ENCODE results near the gene NT5DC1. TPM values are rescaled to one million over a fixed set of nuclear protein-coding genes. Genes with fewer than 3 reads are reported as not detected.

Gene NT5DC1
- total RNA-seq, 4 donors from 2014 or later: 2.6 to 37.8 (median 6.5) TPM

- Histone ChIP-seq H3K27ac (no peak overlapping the region), H3K27me3 (no peaks in the 10 kb centered on the region), H3K9me3 (no peaks in the 10 kb centered on the region), H3K36me3 (no peaks in the 10 kb centered on the region), H3K4me3 (no peak overlapping the region), H3K4me1 (no peaks in the 10 kb centered on the region)
- no peak for TF ChIP-seq POLR2A (IDR thresholded peaks at IDR 0.05)
- TF ChIP-seq CTCF (IDR thresholded peaks at IDR 0.05): no peak
- DNase-seq: no peak
- intact Hi-C loops (cut with DNase I; ENCODE audit: low total_unique reads): no loop called here
Measured at GRCh38 chr6:116208056-116208785, 107.6 kb downstream of the NT5DC1 start.

- Histone ChIP-seq H3K4me3 (no peak overlapping the region), H3K27ac (no peak overlapping the region), H3K9me3 (no peaks in the 10 kb centered on the region), H3K27me3 (no peaks in the 10 kb centered on the region), H3K4me1 (no peaks in the 10 kb centered on the region), H3K36me3 (no peaks in the 10 kb centered on the region)
- no peak for TF ChIP-seq CTCF (IDR thresholded peaks at IDR 0.05)
- intact Hi-C loops (cut with DNase I; ENCODE audit: low total_unique reads): no loop called here
- no peak for DNase-seq
Measured at GRCh38 chr6:116210316-116210715, 109.7 kb downstream of the NT5DC1 start.

- Histone ChIP-seq H3K4me1 (no peaks in the 10 kb centered on the region), H3K36me3 (no peaks in the 10 kb centered on the region), H3K9me3 (no peaks in the 10 kb centered on the region), H3K27me3 (no peaks in the 10 kb centered on the region), H3K4me3 (no peak overlapping the region), H3K27ac (no peak overlapping the region)
- TF ChIP-seq POLR2A (IDR thresholded peaks at IDR 0.05): no peak
- no peak for TF ChIP-seq CTCF (IDR thresholded peaks at IDR 0.05)
- no peak for DNase-seq
- intact Hi-C loops (cut with DNase I; ENCODE audit: low total_unique reads): no loop called here
Measured at GRCh38 chr6:116210750-116211425, 110.2 kb downstream of the NT5DC1 start.

GRCh38 chr6:116214681-116215080 is 114.0 kb downstream of the NT5DC1 start:
- no peak overlapping the region for H3K4me3 ChIP-seq
- H3K27me3 ChIP-seq: no peaks in the 10 kb centered on the region
- H3K4me1 ChIP-seq: no peaks in the 10 kb centered on the region
- TF ChIP-seq POLR2A (IDR thresholded peaks at IDR 0.05) (no peak), CTCF (IDR thresholded peaks at IDR 0.05) (no peak)
- no peak for DNase-seq
- intact Hi-C loops (cut with DNase I; ENCODE audit: low total_unique reads): no loop called here
- H3K27ac ChIP-seq: no peak overlapping the region
- no peaks in the 10 kb centered on the region for H3K36me3 ChIP-seq
- H3K9me3 ChIP-seq: no peaks in the 10 kb centered on the region

GRCh38 chr6:116215414-116215813 is 114.8 kb downstream of the NT5DC1 start:
- intact Hi-C loops (cut with DNase I; ENCODE audit: low total_unique reads): no loop called here
- H3K27ac ChIP-seq: no peak overlapping the region
- DNase-seq: no peak
- no peaks in the 10 kb centered on the region for H3K4me1 ChIP-seq
- TF ChIP-seq CTCF (IDR thresholded peaks at IDR 0.05) (no peak), POLR2A (IDR thresholded peaks at IDR 0.05) (no peak)
- no peaks in the 10 kb centered on the region for H3K9me3 ChIP-seq
- no peak overlapping the region for H3K4me3 ChIP-seq
- H3K36me3 ChIP-seq: no peaks in the 10 kb centered on the region
- no peaks in the 10 kb centered on the region for H3K27me3 ChIP-seq
